H1 (cell line): ENCODE data around the gene ENOX2. TPM values are rescaled to one million over a fixed set of nuclear protein-coding genes. Genes with fewer than 3 reads are reported as not detected.

ENCODE experiments used
- CTCF ChIA-PET: fragments of 300-600 bp; sonication (Branson Sonifier 250); formaldehyde crosslinking; loops from one replicate; lab custom pipeline; 2021; ENCODE audit not compliant: partially characterized antibody; lab: Charles Lee
- POLR2A ChIA-PET: fragments of 300-600 bp; sonication (Branson Sonifier 250); formaldehyde crosslinking; loops from one replicate; lab custom pipeline; 2021; ENCODE audit warnings: inconsistent platforms; ENCODE audit not compliant: partially characterized antibody; lab: Charles Lee
- DNase-seq, 2 experiments: peaks; one replicate each; pipeline versions ENCODE4 v3.0.0 to v3.0.0-alpha.2; 2010 to 2022; ENCODE audit warnings: low spot score in 2 of 2, low read depth in 1 of 2, mixed read lengths in 1 of 2
- FAIRE-seq: peaks from 2 replicates; lab custom pipeline; 2011; peaks lifted over from hg19 to GRCh38; lab: Jason Lieb, UNC
- H2AFZ ChIP-seq: 2 replicates; pipeline ENCODE4 v1.8.1; 2012; ENCODE audit warnings: low read length, inconsistent platforms
- H2AK5ac ChIP-seq: 2 replicates; pipeline ENCODE4 v1.6.1; 2013; ENCODE audit warnings: low read depth, low read length
- H2BK120ac ChIP-seq: replicated peaks from 2 replicates; pipeline ENCODE3; 2013; ENCODE audit warnings: low read depth, low read length, inconsistent platforms
- H2BK12ac ChIP-seq: 2 replicates; pipeline ENCODE4 v1.6.1; 2013; ENCODE audit warnings: low read depth, low read length
- H2BK15ac ChIP-seq: 2 replicates; pipeline ENCODE4 v1.6.1; 2013; ENCODE audit warnings: low read length
- H2BK20ac ChIP-seq: 2 replicates; pipeline ENCODE4 v1.6.1; 2013; ENCODE audit warnings: low read length
- H2BK5ac ChIP-seq: 2 replicates; pipeline ENCODE4 v1.6.1; 2013; ENCODE audit warnings: low read depth, low read length
- H3K14ac ChIP-seq: 2 replicates; pipeline ENCODE4 v1.6.1; 2013; ENCODE audit warnings: inconsistent platforms; ENCODE audit not compliant: insufficient read length
- H3K18ac ChIP-seq: 2 replicates; pipeline ENCODE4 v1.6.1; 2013; ENCODE audit warnings: low read length; ENCODE audit errors: extremely low read depth
- H3K23ac ChIP-seq: 2 replicates; pipeline ENCODE4 v1.6.1; 2013; ENCODE audit warnings: inconsistent platforms; ENCODE audit not compliant: insufficient read length
- H3K23me2 ChIP-seq: 2 replicates; pipeline ENCODE4 v1.6.1; 2013; ENCODE audit warnings: low read depth, low read length
- H3K27ac ChIP-seq: 2 replicates; pipeline ENCODE4 v1.6.1; 2011; ENCODE audit warnings: low read depth, low read length, inconsistent platforms
- H3K27me3 ChIP-seq, 4 experiments: replicated peaks in 1 of 4; 1 replicate in 1 of 4; 2 replicates in 3 of 4; pipeline versions ENCODE4 v1.6.1 to v1.8.1; 2011 to 2013; ENCODE audit warnings: low read length in 3 of 4, mild to moderate bottlenecking in 3 of 4, inconsistent platforms in 2 of 4, mixed read lengths in 2 of 4, moderate library complexity in 1 of 4; ENCODE audit not compliant: control insufficient read depth in 3 of 4, insufficient read depth in 3 of 4; ENCODE audit errors: extremely low read depth in 1 of 4
- H3K36me3 ChIP-seq, 4 experiments: 2 replicates each; pipeline versions ENCODE4 v1.6.1 to v1.8.1; 2011 to 2013; ENCODE audit warnings: mild to moderate bottlenecking in 4 of 4, low read length in 3 of 4, moderate library complexity in 2 of 4, control low read depth in 1 of 4, inconsistent platforms in 1 of 4; ENCODE audit not compliant: insufficient read depth in 4 of 4, control insufficient read depth in 2 of 4
- H3K4ac ChIP-seq: replicated peaks from 2 replicates; pipeline ENCODE3; 2013; ENCODE audit warnings: low read length, low read depth, mixed read lengths, inconsistent platforms; ENCODE audit not compliant: insufficient read length
- H3K4me1 ChIP-seq, 4 experiments: replicated peaks in 1 of 4; 1 replicate in 1 of 4; 2 replicates in 3 of 4; pipeline versions ENCODE4 v1.6.1 to v1.8.1; 2011 to 2013; ENCODE audit warnings: low read length in 3 of 4, inconsistent platforms in 2 of 4, mixed read lengths in 1 of 4; ENCODE audit not compliant: insufficient read depth in 4 of 4, control insufficient read depth in 3 of 4
- H3K4me2 ChIP-seq, 2 experiments: 2 replicates each; pipeline versions ENCODE4 v1.6.1 to v1.8.1; 2011 to 2013; ENCODE audit warnings: low read depth in 2 of 2, low read length in 2 of 2, control low read depth in 1 of 2, inconsistent platforms in 1 of 2, mild to moderate bottlenecking in 1 of 2; ENCODE audit not compliant: insufficient read depth in 1 of 2
- H3K4me3 ChIP-seq, 4 experiments: fragments of 200-600, 300-600 bp in 1 of 4; sonication (generic), shearing (Covaris generic), sonication (Bioruptor Twin) in 1 of 4; 2 replicates each; pipeline versions ENCODE4 v1.5.1 to v1.8.1; 2011 to 2016; ENCODE audit warnings: low read length in 4 of 4, low read depth in 3 of 4, control low read depth in 2 of 4, inconsistent platforms in 2 of 4, mild to moderate bottlenecking in 2 of 4, mixed read lengths in 1 of 4, moderate library complexity in 1 of 4; ENCODE audit not compliant: insufficient read depth in 2 of 4; ENCODE audit errors: extremely low read depth in 1 of 4
- H3K56ac ChIP-seq: replicated peaks from 2 replicates; pipeline ENCODE3; 2013; ENCODE audit warnings: low read depth, mild to moderate bottlenecking, mixed read lengths, low read length, inconsistent platforms; ENCODE audit not compliant: insufficient read length
- H3K79me1 ChIP-seq: 2 replicates; pipeline ENCODE4 v1.6.1; 2013; ENCODE audit warnings: low read depth, low read length, control low read depth
- H3K79me2 ChIP-seq, 2 experiments: 2 replicates each; pipeline versions ENCODE4 v1.6.1 to v1.8.1; 2012 to 2013; ENCODE audit warnings: low read length in 2 of 2, mild to moderate bottlenecking in 2 of 2, inconsistent platforms in 1 of 2; ENCODE audit not compliant: insufficient read depth in 2 of 2, control insufficient read depth in 1 of 2
- H3K9ac ChIP-seq, 4 experiments: replicated peaks in 1 of 4; 1 replicate in 1 of 4; 2 replicates in 3 of 4; pipeline versions ENCODE4 v1.6.1 to v1.8.1; 2011 to 2013; ENCODE audit warnings: low read depth in 3 of 4, low read length in 3 of 4, control low read depth in 2 of 4, mild to moderate bottlenecking in 2 of 4, moderate library complexity in 2 of 4, inconsistent platforms in 1 of 4; ENCODE audit errors: extremely low read depth in 1 of 4
- H3K9me3 ChIP-seq, 2 experiments: 2 replicates each; pipeline versions ENCODE4 v1.6.1 to v1.8.1; 2012 to 2013; ENCODE audit warnings: mild to moderate bottlenecking in 2 of 2, moderate library complexity in 2 of 2, control low read depth in 1 of 2, inconsistent platforms in 1 of 2, low read depth in 1 of 2, low read length in 1 of 2, mixed read lengths in 1 of 2; ENCODE audit not compliant: insufficient read depth in 2 of 2
- H4K20me1 ChIP-seq, 2 experiments: replicated peaks in 1 of 2; 2 replicates each; pipeline versions ENCODE3 to v1.8.1; 2011 to 2013; ENCODE audit warnings: inconsistent platforms in 2 of 2, low read length in 2 of 2, mild to moderate bottlenecking in 1 of 2; ENCODE audit not compliant: insufficient read depth in 2 of 2, control insufficient read depth in 1 of 2
- H4K5ac ChIP-seq: 2 replicates; pipeline ENCODE4 v1.6.1; 2013; ENCODE audit warnings: low read length, low read depth, mixed read lengths, inconsistent platforms; ENCODE audit not compliant: insufficient read length
- H4K8ac ChIP-seq: 2 replicates; pipeline ENCODE4 v1.8.0; 2013; ENCODE audit warnings: mild to moderate bottlenecking, moderate library complexity, low read length, inconsistent platforms; ENCODE audit not compliant: insufficient read depth; ENCODE audit errors: extremely low read depth
- H4K91ac ChIP-seq: replicated peaks from 2 replicates; pipeline ENCODE3; 2013; ENCODE audit warnings: low read length, mixed read lengths, inconsistent platforms; ENCODE audit not compliant: insufficient read length
- BCL11A ChIP-seq, 2 experiments: IDR thresholded peaks; one replicate each; pipeline ENCODE4 v1.6.1; 2011; ENCODE audit warnings: low read depth in 2 of 2, low read length in 2 of 2, mild to moderate bottlenecking in 2 of 2
- CHD2 ChIP-seq: IDR thresholded peaks from 2 replicates; pipeline ENCODE4 v1.6.1; 2012; ENCODE audit warnings: low read length, improper control_type of control experiment
- CTCF ChIP-seq, 3 experiments: IDR thresholded peaks; 1 replicate in 2 of 3; 2 replicates in 1 of 3; pipeline versions ENCODE4 v1.5.1 to v1.6.1; 2011; ENCODE audit warnings: low read length in 3 of 3, mild to moderate bottlenecking in 3 of 3, inconsistent platforms in 2 of 3, low read depth in 1 of 3, moderate library complexity in 1 of 3; ENCODE audit not compliant: insufficient read depth in 1 of 3; ENCODE audit errors: control extremely low read depth in 1 of 3
- FOSL1 ChIP-seq: IDR thresholded peaks from 2 replicates; pipeline ENCODE4 v1.6.1; 2011; ENCODE audit warnings: mild to moderate bottlenecking, low read depth, low read length, moderate library complexity; ENCODE audit not compliant: insufficient read depth
- HDAC2 ChIP-seq, 2 experiments: fragments of 300-600 bp in 1 of 2; sonication (generic) in 1 of 2; IDR thresholded peaks; 2 replicates each; pipeline ENCODE4 v1.6.1; 2011 to 2012; ENCODE audit warnings: low read depth in 2 of 2, low read length in 2 of 2, mild to moderate bottlenecking in 2 of 2, moderate library complexity in 2 of 2, borderline replicate concordance in 1 of 2, inconsistent platforms in 1 of 2
- JUN ChIP-seq: IDR thresholded peaks from 2 replicates; pipeline ENCODE4 v1.6.1; 2011; ENCODE audit warnings: low read depth, mild to moderate bottlenecking, improper control_type of control experiment, low read length
- KDM5A ChIP-seq: fragments of 200-600 bp; IDR thresholded peaks from 2 replicates; pipeline ENCODE4 v1.7.1; 2012; ENCODE audit warnings: mild to moderate bottlenecking, low read length, inconsistent platforms, mixed read lengths
- PHF8 ChIP-seq: fragments of 200-600 bp; sonication (generic); conservative IDR thresholded peaks from 2 replicates; pipeline ENCODE4 v1.7.1; 2012; ENCODE audit warnings: low read depth, mild to moderate bottlenecking, inconsistent platforms, low read length, moderate library complexity
- POU5F1 ChIP-seq: IDR thresholded peaks from 2 replicates; pipeline ENCODE4 v1.6.1; 2011; ENCODE audit warnings: low read depth, mild to moderate bottlenecking, low read length, moderate library complexity
- SP1 ChIP-seq: IDR thresholded peaks from 2 replicates; pipeline ENCODE4 v1.6.1; 2011; ENCODE audit warnings: low read depth, low read length
- SP2 ChIP-seq: IDR thresholded peaks from 2 replicates; pipeline ENCODE4 v1.6.1; 2012; ENCODE audit warnings: mild to moderate bottlenecking, low read length, inconsistent platforms
- YY1 ChIP-seq: IDR thresholded peaks from 2 replicates; pipeline ENCODE4 v1.6.1; 2011; ENCODE audit warnings: low read depth, mild to moderate bottlenecking, low read length
- whole genome bisulfite sequencing, 2 experiments: shearing (Covaris generic) in 1 of 2; methylation state at CpG; one replicate each; pipeline versions ENCODE4 v1.1.6 to v1.1.7; 2013 to 2015; ENCODE audit warnings: low lambda C conversion rate in 2 of 2, mixed read lengths in 2 of 2, inconsistent platforms in 1 of 2, low coverage in 1 of 2, missing lambda C conversion rate in 1 of 2; ENCODE audit not compliant: insufficient replicate concordance in 2 of 2, insufficient coverage in 1 of 2, insufficient read length in 1 of 2; ENCODE audit errors: extremely low coverage in 1 of 2, missing lambda C conversion rate in 1 of 2; 5-methylcytosine and 5-hydroxymethylcytosine counted together
- polyA plus RNA-seq, 7 experiments: library from polyadenylated mRNA; depleted of rRNA in 3 of 7; stranded (reverse) in 5 of 7; unstranded in 2 of 7; fragments of >200 nt in 5 of 7; fragments of 200-250 nt in 2 of 7; gene quantifications; 1 replicate in 5 of 7; 2 replicates in 1 of 7; 4 replicates in 1 of 7; pipeline versions ENCODE4 v1.2.1 to v1.2.3, GENCODE V29; 2011 to 2013; ENCODE audit warnings: missing spikeins in 2 of 7, mixed read lengths in 2 of 7
- total RNA-seq: library from RNA; stranded (reverse); fragmentation: NEBNext Ultra II Directional; extraction: Animal tissue kit (Norgen Biotek cat#: 25700); gene quantifications from 2 replicates; pipeline ENCODE4 v1.2.1, GENCODE V29; 2021

Gene ENOX2
- total and polyA plus RNA-seq, 2 of the 8 experiments (the other 6 are each of a cell fraction or from before 2014, with no cell fraction given): 4.5 to 12.3 TPM

GRCh38 chrX:130786030-130786429 lies 117.0 kb downstream of the ENOX2 start:
- CTCF ChIA-PET: no interaction called here
- TF ChIP-seq POU5F1 (no peak), CHD2 (no peak), HDAC2 (IDR thresholded peaks at IDR 0.05; ENCODE audit: borderline replicate concordance in 1 of 2, low read depth in 2 of 2, low read length in 2 of 2) (no peak), FOSL1 (no peak), JUN (no peak), SP2 (no peak), PHF8 (no peak), SP1 (no peak), KDM5A (no peak), BCL11A (IDR thresholded peaks at IDR 0.05; ENCODE audit: low read depth in 2 of 2, low read length in 2 of 2) (no peak), YY1 (no peak), CTCF (IDR thresholded peaks at IDR 0.05; ENCODE audit: control extremely low read depth in 1 of 3, insufficient read depth in 1 of 3, low read depth in 1 of 3, low read length in 3 of 3) (no peak)

More at GRCh38 chrX:130786030-130786429, 117.0 kb downstream of the ENOX2 start:
- H4K20me1 ChIP-seq: no peaks in the 10 kb centered on the region
- no peak overlapping the region for H3K4me2 ChIP-seq
- H3K27me3 ChIP-seq: no peaks in the 10 kb centered on the region
- no peak overlapping the region for H2AK5ac ChIP-seq
- no peaks in the 10 kb centered on the region for H3K79me1 ChIP-seq
- no peak overlapping the region for H2BK20ac ChIP-seq
- H3K23ac ChIP-seq: no peak overlapping the region
- H2BK120ac ChIP-seq: no peak overlapping the region
- H4K5ac ChIP-seq: no peak overlapping the region
- H3K4me1 ChIP-seq: peaks cover 0 to 7% (median under 1%) of the 10 kb centered on the region in 4 experiments; a peak in 2 of 7 replicates
- DNase-seq: no peak
- no peak overlapping the region for H3K4me3 ChIP-seq
- H2AFZ ChIP-seq: no peak overlapping the region
- no peak overlapping the region for H3K4ac ChIP-seq
- H2BK5ac ChIP-seq: no peak overlapping the region
- no peaks in the 10 kb centered on the region for H3K79me2 ChIP-seq
- H3K27ac ChIP-seq: no peak overlapping the region
- H3K56ac ChIP-seq: no peak overlapping the region
- H4K91ac ChIP-seq: no peak overlapping the region
- POLR2A ChIA-PET: no interaction called here
- H2BK15ac ChIP-seq: no peak overlapping the region
- no peak overlapping the region for H3K14ac ChIP-seq
- H3K36me3 ChIP-seq: no peaks in the 10 kb centered on the region
- no peak overlapping the region for H3K9ac ChIP-seq
- H3K9me3 ChIP-seq: no peaks in the 10 kb centered on the region
- WGBS, 2 experiments: 94% methylated on average over 2 of the region's 2 CpGs; no CpG with 5 or more reads in 1 of the 2 experiments
- no peaks in the 10 kb centered on the region for H3K23me2 ChIP-seq
- no peak overlapping the region for H4K8ac ChIP-seq
- H3K18ac ChIP-seq: no peak overlapping the region
- no peak overlapping the region for H2BK12ac ChIP-seq
- no peak for FAIRE-seq
